HPDE6-E6E7 (cell line): ENCODE data around the gene U2AF2.

Experiments used
- DNase-seq: peaks from one replicate; pipeline ENCODE4 v3.0.0; 2011; ENCODE audit warnings: missing footprints; ENCODE audit errors: extremely low spot score

Gene U2AF2

DNA sequence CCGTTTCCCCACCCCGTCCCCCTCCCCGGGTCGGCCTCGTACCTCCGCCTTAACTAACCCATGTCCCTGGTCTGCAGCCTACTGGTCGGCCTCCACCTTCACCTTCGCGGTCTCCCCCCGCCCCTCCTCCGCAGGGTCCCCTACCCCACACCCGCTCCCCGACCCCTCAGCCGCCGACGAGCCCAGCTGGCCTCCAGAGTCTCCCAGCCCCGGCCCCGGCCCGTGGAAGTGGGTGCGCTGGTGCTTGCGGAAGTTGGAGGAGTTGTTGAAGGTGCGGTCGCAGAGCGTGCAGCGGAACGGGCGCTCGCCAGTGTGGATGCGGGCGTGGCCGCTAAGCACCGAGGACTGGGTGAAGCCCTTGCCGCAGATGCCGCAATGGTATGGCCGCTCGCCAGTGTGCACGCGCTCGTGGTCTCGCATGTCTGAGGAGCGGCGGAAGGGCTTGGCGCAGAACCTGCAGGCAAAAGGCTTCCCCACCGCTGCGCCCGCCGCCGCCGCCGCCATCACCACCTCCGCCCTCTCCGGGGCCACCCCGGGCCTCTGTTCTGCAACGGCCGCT is 33.1 kb upstream of the U2AF2 start:
- no peak for DNase-seq

DNA sequence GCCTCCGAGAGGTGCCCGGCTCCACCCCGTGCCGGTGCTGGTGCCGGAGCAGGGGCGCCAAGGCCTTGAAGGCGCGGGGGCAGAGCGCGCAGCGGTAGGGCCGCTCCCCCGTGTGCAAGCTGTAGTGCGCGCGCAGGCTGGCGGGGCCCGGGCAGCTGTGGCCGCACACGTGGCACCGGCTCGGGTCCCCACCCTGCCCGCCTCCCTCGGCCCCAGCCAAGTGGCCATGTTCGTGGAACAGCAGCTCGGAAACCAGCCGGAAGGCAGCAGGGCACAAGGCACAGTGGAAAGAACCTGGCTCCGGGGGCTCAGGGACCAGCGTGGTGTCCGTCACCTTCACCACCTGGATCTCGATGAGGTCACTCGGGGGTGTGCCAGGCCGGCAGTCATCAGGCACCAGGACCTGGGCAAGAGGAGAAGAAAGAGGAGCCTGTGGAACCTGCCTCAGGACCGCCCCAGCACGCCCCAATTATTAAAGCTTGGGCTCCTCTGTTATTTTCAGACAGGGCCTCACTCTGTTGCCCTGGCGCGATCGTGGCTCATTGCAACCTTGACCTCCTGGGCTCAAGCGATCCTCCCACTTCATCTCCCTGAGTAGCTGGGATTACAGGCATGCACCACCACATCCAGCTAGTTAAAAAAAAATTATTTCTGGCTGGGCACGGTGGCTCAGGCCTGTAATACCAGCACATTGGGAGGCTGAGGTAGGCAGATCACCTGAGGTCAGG is 32.4 kb upstream of the U2AF2 start:
- no peak for DNase-seq

DNA sequence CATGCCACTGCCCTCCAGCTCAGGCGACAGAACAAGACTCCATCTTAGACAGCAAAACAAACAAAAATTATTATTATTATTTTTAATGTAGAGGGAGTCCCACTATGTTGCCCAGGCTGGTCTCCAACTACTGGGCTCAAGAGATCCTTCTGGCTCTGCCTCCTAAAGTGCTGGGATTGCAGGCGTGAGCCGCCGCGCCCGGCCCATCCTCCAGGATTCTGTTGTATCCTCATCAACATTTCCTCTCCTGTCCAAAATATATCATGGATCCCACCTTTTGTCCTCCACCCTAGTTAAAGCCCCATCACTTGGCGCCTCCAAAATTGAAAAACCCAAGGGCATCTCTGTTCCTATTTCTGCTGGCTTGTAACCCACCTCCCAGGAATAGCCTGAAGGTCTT is 31.7 kb upstream of the U2AF2 start:
- no peak for DNase-seq

DNA sequence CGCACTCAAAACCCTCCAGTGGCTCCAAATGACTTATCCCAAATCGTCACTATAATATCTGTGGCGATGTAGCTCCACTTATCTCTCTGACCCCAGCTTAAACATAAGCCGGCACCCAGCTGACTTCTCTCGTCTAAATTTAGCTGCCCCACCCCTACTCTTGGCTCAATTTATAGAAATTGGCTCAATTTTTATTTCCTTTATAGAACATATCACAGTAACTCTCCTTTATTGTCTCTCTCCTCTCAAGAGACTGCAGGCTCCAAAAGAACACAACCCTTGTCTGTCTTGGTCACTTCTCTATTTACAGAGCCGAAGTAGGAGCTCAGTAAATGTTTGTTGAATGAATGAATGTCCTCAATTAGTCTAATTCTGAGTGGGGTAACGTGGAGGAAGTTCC is 31.3 kb upstream of the U2AF2 start:
- DNase-seq = no peak

DNA sequence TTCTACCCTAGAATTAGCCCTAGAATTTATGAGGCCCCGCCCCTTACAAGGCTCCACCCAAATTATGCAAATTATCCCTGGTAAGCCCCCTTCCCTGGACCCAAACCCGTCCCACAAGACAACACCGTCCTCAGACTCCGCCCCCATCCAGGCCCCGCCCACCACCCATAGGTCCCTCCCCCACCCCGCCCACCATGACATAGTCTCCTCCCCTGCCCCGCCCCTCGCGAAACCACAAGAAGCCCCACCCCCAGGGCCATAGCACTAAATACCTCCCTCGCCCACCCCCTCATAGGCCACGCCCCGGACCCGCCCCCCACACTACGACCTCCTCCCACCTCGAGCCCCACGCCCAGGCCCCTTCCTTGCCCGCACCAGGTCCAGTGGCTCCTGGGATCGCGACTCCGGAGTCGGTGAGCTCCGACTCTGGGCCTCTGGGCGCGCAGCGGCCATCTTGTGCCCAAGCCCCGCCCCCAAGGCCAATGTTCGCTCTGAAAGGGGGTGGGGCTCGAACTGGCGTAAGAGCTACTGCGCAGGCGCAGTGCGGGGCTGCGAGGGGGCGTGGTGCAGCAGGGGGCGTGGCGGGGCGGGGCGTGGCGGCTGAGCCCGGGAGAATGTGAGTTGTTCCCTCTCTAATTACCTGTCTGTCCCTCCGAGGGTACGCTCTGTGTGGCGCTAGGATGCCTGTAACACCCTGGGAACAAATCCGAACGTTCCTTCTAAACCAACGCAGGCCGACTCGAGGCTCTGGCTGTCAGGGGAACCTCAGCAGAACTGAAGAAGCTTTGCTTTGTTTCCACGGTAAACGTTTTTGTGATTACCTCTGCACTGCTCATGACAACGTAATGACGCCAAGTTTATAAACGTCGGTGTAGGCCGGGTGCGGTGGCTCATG is 30.5 kb upstream of the U2AF2 start, which contains the start of gene ZNF784:
TSS of gene ZNF784 (minus strand) at position 458 of the 895 bp plus-strand sequence. CDS start at position 453, 5 bp downstream.
- DNase-seq = peak; percentile 78

DNA sequence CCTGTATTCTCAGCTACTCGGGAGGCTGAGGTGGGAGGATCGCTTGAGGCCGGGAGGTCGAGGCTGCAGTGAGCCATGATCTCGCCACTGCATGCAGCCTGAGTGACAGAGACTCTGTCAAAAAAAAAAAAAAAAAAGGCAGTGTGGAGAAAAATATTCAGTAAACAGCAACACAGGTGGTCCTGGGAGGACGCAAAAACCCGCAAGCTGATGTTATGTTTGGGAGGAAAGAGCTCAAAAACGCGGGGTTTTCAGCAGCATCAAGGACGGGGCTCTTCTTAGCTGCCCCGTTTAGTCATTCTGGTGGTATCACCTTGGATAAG is 29.9 kb upstream of the U2AF2 start:
- DNase-seq = no peak

DNA sequence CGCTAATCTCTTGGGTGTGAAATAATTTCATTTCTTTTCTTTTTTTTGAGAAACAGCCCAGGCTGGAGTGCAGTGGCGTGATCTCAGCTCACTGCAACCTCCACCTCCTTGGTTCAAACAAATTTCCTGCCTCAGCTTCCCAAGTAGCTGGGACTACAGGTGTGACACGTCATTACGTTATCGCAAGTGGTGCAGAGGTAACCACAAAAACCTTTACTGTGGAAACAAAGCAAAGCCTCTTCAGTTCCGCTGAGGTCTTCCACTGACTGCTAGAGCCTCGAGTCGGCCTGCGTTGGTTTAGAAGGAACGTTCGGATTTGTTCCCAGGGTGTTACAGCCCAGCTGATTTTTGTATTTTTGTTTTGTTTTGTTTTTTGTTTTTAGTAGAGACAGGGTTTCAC is 28.5 kb upstream of the U2AF2 start:
- no peak for DNase-seq

DNA sequence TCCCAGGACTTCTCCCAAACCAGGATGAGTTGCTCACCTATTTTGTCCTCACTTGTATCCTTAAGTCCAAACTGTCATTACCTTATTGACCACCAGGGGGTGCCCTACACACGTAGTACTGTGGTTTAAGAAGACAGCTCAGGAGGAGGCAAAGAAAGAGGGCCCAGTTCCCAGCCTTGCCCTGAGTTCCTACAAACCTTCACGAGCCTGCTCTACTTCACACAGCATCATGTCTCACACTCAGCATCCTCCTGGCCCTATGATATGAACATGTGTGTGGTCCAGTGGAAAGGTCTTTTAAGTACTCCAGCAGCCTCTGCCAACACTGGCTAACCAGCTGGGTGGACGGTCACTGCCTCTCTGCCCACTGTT is 22.4 kb upstream of the U2AF2 start:
- peak; percentile 36 for DNase-seq

DNA sequence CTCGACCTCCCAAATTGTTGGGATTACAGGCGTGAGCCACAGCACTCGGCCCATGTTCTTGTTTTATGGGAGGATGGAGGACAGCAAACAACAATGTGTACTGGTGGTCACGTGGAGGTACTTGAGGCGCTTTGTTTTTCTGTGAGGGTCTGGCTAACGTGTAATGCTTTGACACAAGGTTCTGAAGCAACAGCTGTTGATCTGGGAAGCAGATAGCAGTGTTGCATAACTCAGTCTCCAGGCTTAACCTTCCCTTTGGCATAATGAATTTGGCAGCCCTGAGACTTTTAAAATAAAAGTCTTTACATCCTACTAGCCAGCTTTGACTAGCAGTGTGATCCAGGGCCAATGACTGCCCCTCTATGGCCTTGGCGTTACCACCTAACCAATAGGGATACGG is 21.0 kb upstream of the U2AF2 start:
- no peak for DNase-seq

DNA sequence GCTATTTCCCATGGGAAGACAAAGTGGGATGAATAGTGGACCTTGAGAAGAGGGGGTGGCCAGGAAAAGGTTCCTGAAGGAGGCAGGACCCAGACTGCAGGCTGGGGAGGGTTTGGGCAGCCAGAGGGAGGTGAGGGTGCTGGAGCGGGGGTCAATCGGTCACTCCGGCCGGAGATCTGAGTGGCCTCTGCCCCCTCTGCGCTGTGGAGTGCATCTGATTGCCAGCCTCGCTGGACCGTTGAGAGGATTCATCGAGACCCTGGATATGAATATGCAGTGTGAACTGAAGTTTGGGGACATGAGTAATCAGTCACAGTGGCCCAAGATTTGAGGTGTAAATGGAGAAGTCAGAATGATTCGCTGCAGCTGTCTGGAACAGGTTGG is 19.5 kb upstream of the U2AF2 start:
- DNase-seq = no peak

DNA sequence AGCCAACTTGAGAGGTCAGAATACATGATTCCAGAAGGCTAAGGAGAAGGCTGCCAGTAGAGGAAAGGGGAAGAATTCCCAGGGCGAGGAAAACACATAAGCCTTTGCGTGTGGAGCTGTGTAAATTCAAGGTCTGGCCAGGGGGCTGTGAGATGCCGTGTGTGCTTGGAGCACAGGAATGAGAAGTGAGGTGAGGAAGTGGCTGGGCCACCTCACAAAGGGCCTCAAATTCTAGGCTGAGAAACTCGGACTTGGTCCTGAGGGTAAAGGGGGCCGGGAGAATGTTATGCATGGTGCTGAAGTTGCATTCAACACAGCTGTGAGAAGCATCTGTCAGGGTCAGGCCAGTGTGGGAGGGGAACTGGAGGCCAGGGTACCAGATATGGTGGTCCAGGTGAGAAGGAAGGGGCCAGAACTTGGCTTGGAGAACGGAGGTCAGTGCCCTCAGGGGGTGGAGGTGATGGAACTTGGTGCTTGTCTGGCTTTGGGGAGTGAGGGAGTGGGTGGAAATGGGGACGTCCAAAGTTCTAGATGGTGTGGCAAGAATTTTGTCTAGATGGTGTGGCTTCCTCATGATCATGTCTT is 18.9 kb upstream of the U2AF2 start:
- DNase-seq = no peak

DNA sequence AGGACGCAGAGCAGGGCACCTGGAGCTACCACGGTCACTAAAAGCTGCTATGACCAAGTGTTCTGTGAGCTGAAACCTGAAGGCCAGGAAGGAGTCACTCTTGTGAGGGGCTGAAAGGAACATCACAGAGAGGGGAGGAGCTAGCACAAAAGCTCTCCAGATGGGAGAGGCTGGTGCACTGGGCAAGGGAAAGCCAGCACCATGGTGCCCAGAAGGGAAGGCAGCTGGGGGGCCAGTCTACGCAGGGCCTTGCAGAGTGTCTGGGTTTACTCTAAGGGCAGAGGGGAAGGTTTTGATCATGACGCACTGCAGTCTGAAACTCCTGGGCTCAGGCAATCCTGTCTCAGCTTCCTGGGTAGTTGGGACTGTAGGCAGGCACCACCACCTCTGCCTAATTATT is 18.1 kb upstream of the U2AF2 start:
- DNase-seq = no peak

DNA sequence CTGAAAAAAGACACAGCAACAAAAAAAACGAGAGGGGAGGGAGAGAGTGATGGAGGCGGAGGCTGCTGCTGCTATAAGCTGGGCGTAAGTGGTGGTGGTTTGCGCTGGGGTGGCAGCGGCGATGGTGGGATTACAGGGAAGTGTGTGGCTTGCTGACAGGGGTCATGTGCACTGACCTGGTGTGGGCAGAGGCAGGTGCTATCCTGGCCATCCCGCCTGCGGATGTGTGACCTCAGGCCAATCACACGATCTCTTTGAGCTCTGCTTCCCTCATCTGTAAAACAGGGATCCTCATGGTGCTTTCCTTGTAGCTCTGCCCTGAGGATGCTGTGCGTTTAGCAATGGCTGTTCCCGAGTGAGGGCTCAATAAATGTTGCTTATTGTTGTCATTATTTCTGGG is 17.3 kb upstream of the U2AF2 start:
- DNase-seq = no peak

DNA sequence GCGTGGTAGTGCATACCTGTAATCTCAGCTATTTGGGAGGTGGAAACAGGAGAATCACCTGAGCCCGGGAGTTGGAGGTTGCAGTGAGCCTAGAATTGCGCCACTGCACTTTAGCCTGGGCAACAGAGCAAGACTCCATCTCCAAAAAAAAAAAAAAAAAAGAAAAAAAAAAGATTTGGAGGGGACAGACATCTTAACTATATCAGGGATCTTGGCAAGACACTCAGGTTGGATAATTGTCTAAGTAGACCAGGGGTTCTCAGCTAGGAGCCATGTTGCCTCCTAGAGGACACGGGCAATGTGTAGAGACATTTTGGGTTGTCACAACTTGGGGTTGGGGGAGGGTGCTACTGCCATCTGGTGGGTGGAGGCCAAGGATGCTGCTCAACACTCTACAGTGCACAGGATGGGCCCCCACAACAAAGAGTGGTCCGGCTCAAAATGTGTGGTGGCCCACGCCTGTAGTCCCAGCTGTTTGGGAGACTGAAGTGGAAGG is 15.9 kb upstream of the U2AF2 start:
- no peak for DNase-seq

DNA sequence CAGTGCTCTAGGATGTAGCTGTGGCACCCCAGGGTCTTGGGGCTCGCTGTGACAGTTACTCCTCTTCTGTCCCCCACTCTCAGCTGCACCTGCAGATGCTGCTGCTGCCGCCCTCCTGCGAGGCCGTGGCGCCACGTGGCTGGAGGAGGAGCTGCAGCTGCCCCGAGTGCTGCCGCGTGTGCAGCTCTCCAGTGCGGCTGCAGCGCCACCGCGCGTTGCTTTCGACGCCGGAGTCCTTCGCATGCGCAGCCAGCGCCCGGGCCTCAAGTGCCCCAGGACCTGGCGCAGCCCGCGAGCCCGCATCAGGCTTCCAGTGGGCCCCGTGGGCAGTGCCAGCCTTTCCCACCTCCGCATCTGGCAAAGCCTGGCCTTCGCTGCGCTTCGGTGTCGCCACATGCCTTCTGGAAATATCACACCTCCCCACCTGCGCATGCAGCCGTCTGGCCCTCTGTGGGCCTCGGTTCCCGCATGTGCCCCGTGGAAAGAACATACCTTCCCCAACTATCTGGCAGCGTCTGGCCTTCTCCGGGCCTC is 14.7 kb upstream of the U2AF2 start:
- peak; percentile 80 for DNase-seq

DNA sequence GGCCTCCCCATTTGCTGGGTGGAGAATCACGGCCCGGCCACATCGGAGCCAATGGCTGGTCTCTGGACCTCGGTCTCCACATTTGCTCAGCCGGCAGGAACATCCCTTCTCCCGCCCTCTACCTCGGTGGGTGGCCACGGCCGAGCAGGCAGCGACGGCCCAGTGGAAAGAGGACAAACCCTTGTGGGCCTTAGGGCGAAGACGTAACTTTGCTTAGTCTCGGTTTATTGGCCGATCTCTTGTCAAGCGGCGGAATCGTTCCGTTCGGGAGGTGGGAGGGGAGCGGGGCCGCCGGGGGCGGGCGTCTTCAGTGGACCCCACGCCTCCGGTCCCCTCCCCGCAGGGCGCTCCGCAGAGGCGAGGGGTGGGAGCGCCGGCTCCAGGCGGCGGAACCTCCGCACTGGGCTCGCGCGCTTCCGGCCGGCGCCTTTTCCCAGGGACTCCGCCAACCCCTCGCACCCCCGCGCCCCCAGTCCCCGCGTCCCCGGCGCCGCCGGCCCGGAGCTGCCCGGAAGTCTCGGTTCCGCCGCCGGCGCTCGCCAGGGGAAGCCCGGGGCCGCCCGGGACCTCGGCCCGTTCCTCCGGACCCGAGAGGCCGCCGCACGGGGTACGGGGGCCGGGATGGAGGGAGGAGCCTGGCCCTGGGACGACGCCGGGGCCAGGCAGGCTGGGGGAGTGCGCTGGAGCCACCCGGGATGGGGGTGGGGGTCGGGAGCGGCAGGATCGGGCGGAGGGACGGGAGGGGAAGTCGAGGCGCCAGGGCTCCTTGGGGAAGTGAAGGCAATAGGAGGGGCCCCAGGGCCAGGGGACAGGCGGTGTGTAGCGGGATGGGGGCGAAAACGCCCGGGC is 14.0 kb upstream of the U2AF2 start, which contains the start of gene ZNF580:
TSS of gene ZNF580 (plus strand) at position 426 of the 849 bp plus-strand sequence. CDS start 1,507 bp downstream, outside the sequence.
- DNase-seq = peak; percentile 57

DNA sequence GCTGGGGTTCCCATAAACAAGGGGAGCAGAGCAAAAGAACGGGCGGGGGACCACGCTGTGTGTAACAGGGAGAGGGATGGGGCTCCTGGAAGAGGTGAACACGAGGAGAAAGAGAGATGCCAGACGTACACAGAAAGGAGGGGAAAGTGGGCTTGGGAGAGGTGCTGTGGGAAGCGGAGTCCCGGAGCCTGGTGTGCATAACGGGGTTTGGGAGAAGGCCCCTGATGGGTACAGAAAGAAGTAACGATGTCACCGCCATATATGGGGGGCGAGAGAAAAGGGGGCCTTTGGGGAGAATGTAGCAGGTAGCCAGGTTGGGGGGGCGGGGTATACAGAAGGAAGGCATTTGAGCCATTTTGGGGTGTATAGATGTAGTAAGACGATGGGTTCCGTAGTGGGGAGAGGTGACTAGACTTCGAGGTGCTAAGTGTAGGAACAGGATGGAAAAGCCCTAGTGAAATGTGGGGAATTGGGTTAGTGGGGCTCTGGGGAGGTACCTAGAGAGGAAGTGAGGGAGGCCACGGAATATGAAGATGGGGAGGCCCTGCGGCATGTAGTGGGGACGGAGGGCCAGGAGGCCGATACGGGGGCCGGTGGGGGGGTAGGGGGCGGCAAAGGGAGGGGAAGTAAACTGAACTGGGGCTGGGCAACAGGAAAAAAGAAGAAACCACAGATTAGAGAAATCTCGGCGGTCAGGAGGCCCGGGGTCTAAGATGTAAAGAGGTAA is 13.2 kb upstream of the U2AF2 start:
- no peak for DNase-seq

DNA sequence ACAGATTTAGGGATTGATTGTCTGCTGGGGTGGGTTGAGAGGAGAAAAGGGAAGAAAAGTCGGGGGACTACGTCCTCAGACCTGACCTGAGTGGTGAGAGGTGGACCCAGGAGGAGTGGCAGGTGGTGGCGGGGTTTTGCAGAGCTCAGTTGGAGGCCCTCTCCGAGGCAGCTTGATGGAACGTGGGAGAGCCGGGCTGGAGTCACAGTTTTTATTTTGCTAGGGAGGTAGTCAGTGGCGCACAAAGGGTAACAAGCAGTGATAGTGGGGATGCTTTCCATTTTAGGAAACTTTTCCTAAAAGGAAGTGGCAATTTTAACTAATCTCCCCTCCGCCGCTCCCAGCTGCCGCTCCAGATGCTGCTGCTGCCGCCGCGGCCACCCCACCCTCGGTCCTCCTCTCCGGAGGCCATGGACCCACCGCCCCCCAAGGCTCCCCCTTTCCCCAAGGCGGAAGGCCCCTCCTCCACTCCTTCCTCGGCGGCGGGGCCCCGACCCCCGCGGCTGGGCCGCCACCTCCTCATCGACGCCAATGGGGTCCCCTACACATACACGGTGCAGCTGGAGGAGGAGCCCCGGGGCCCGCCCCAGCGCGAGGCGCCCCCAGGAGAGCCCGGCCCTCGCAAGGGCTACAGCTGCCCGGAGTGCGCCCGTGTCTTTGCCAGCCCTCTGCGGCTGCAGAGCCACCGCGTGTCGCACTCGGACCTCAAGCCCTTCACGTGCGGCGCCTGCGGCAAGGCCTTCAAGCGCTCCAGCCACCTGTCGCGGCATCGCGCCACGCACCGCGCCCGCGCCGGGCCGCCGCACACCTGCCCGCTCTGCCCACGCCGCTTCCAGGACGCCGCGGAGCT is 12.5 kb upstream of the U2AF2 start:
- DNase-seq = no peak
